Left ventricle myocardium inferior (tissue), 1 donor: ENCODE results near the gene PIEZO2. TPM values are rescaled to one million over a fixed set of nuclear protein-coding genes. Genes with fewer than 3 reads are reported as not detected.

Experiments used
- DNase-seq: peaks from one replicate; pipeline ENCODE4 v3.0.0-alpha.2; 2020
- H3K27ac ChIP-seq: fragments of 200-600 bp; replicated peaks from 2 replicates; pipeline ENCODE4 v1.8.0; 2021
- H3K27me3 ChIP-seq: fragments of 200-600 bp; 2 replicates; pipeline ENCODE4 v1.8.0; 2021; ENCODE audit warnings: low read depth
- H3K36me3 ChIP-seq: fragments of 200-600 bp; 2 replicates; pipeline ENCODE4 v1.8.0; 2021
- H3K4me1 ChIP-seq: fragments of 200-600 bp; 2 replicates; pipeline ENCODE4 v1.8.0; 2021
- H3K4me3 ChIP-seq: fragments of 200-600 bp; 2 replicates; pipeline ENCODE4 v1.8.0; 2021; ENCODE audit warnings: mild to moderate bottlenecking, moderate library complexity
- H3K9me3 ChIP-seq: fragments of 200-600 bp; replicated peaks from 2 replicates; pipeline ENCODE4 v1.8.0; 2021
- CTCF ChIP-seq: fragments of 200-600 bp; IDR thresholded peaks from 2 replicates; pipeline ENCODE4 v1.8.0; 2021; ENCODE audit warnings: antibody characterized with exemption, mild to moderate bottlenecking, borderline replicate concordance
- intact Hi-C: fragments of 100-400 bp; cut with micrococcal nuclease; formaldehyde crosslinking; loops from one replicate; pipeline ENCODE4 v1.11.0; 2022
- total RNA-seq: library from RNA; stranded (reverse); fragmentation: NEBNext Ultra II Directional; extraction: Animal tissue kit (Norgen Biotek cat#: 25700); gene quantifications from one replicate; pipeline ENCODE4 v1.2.1, GENCODE V29; 2021
- donor health status: DM: no; HTN: yes; CAD: no; lungs with severe emphysema.

The PIEZO2 gene
- total RNA-seq, 1 donor from 2014 or later, result 0.33 TPM

- H3K4me1 ChIP-seq, result no peaks in the 10 kb centered on the region
- H3K9me3 ChIP-seq, result no peaks in the 10 kb centered on the region
- no peaks in the 10 kb centered on the region for H3K36me3 ChIP-seq
- H3K27ac ChIP-seq, result no peak overlapping the region
- intact Hi-C loops, result no loop called here
- no peak for TF ChIP-seq CTCF
- no peaks in the 10 kb centered on the region for H3K27me3 ChIP-seq
- no peak overlapping the region for H3K4me3 ChIP-seq
- no peak for DNase-seq
Observed at GRCh38 chr18:10760986-10761385, 388.4 kb downstream of the PIEZO2 start.

GRCh38 chr18:10759241-10759640, 390.1 kb downstream of the PIEZO2 start:
- H3K4me3 ChIP-seq, result no peak overlapping the region
- peaks cover 14% of the 10 kb centered on the region for H3K27me3 ChIP-seq
- H3K36me3 ChIP-seq, result no peaks in the 10 kb centered on the region
- H3K4me1 ChIP-seq, result no peaks in the 10 kb centered on the region
- H3K27ac ChIP-seq, result no peak overlapping the region
- TF ChIP-seq CTCF, result no peak
- no peaks in the 10 kb centered on the region for H3K9me3 ChIP-seq
- DNase-seq, result no peak
- intact Hi-C loops, result no loop called here

- H3K4me3 ChIP-seq, result no peak overlapping the region
- H3K36me3 ChIP-seq, result no peaks in the 10 kb centered on the region
- no peak for TF ChIP-seq CTCF
- intact Hi-C loops, result no loop called here
- no peaks in the 10 kb centered on the region for H3K9me3 ChIP-seq
- no peak for DNase-seq
- no peak overlapping the region for H3K27ac ChIP-seq
- H3K27me3 ChIP-seq, result peaks cover 19% of the 10 kb centered on the region
- H3K4me1 ChIP-seq, result no peaks in the 10 kb centered on the region
Observed at GRCh38 chr18:10757946-10758345, 391.4 kb downstream of the PIEZO2 start.

- H3K4me1 ChIP-seq, result no peaks in the 10 kb centered on the region
- DNase-seq, result no peak
- peaks cover 19% of the 10 kb centered on the region for H3K27me3 ChIP-seq
- no peaks in the 10 kb centered on the region for H3K36me3 ChIP-seq
- intact Hi-C loops, result no loop called here
- TF ChIP-seq CTCF, result no peak
- H3K9me3 ChIP-seq, result no peaks in the 10 kb centered on the region
- no peak overlapping the region for H3K27ac ChIP-seq
- no peak overlapping the region for H3K4me3 ChIP-seq
Observed at GRCh38 chr18:10757349-10757748, 392.0 kb downstream of the PIEZO2 start.

- Histone ChIP-seq H3K4me3 (no peak overlapping the region), H3K9me3 (no peaks in the 10 kb centered on the region), H3K27ac (no peak overlapping the region), H3K27me3 (peaks cover 26% of the 10 kb centered on the region), H3K36me3 (no peaks in the 10 kb centered on the region), H3K4me1 (no peaks in the 10 kb centered on the region)
- DNase-seq, result no peak
- no peak for TF ChIP-seq CTCF
- intact Hi-C loops, result no loop called here
Observed at GRCh38 chr18:10755855-10756254, 393.5 kb downstream of the PIEZO2 start.

- intact Hi-C loops, result no loop called here
- Histone ChIP-seq H3K27ac (no peak overlapping the region), H3K4me3 (no peak overlapping the region), H3K27me3 (peaks cover 26% of the 10 kb centered on the region), H3K9me3 (no peaks in the 10 kb centered on the region), H3K36me3 (no peaks in the 10 kb centered on the region), H3K4me1 (no peaks in the 10 kb centered on the region)
- TF ChIP-seq CTCF, result no peak
- DNase-seq, result no peak
Observed at GRCh38 chr18:10754128-10754527, 395.2 kb downstream of the PIEZO2 start.
